ENCODE results near the gene NFIB.

Gene NFIB

DNA sequence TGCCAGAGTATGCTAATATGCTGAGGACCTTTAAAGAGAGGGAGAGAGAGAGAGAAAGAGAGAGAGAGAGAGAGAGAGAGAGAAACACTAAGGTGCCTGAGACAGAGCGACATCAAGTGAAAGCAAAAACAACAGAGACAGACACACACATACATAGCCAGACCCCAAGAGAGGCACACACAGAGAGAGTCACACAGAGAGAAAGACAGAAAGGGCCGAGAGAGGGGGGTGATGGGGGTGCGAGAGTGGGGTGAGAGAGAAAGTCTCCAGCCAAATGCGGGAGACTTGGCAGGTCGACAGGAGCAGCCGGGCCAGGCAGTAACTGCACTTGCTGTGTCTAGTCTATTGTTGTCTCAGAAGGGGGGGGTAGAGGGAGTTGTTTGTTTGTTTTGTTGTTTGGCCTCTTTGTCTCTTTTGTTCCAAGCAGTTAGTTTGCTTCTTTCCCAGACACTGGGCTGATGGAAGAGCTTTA lies 30.1 kb upstream of the NFIB start:
- no peak for DNase-seq

- no peak for DNase-seq
Observed at GRCh38 chr9:14343261-14344031, 29.5 kb upstream of the NFIB start.

DNA sequence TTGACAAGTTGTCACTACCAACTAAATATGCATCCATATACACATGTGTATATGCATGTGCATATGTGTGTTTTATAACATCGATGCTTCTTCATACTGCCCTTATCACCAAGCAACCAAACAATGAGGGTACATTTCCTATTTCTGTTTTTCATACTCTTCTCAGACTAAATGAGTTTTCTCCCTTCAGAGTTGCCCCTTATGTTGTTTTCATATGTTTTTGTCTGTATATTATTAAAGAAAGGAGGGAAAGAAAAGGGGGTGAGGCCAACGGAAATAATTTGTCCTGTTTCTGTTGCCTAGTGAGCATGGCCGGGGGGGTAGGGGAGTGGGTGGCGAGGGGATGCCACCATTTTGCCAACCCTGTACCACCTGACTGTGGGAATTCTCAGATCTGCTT lies 28.8 kb upstream of the NFIB start:
- no peak for DNase-seq

- DNase-seq: no peak
Observed at GRCh38 chr9:14341437-14342122, 27.6 kb upstream of the NFIB start.

- DNase-seq: no peak
Observed at GRCh38 chr9:14340994-14341393, 27.1 kb upstream of the NFIB start.

DNA sequence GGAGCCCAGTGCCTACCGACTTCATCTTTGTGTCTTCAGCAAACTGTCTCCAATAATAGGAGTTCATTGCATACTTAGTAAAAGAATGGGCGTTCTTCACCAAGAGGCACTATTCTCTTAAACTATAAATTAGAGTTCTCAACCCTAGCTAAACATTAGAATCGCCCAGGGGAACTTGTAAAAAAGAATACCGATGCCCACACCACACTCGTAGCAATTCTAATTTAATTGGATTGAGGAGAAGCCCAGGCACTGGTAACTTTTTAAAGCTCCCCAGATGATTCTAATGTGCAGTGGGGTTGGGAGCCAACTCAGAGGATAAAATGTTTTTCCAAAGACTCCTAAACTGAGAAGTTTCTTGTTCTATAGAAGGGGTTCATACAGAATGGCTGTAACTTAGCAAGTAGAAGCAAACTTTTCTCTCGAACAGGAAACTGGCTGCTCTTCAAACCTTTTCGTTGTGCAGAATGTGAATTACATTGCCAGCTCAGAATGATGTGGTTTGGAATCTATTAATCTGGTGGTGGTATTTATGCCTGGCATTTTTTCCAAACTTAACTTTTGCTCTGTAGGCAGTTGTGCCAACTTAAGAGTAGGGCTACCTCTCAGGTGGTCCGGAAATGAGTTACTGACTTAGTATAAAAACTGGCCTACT lies 26.4 kb upstream of the NFIB start:
- DNase-seq: no peak

DNA sequence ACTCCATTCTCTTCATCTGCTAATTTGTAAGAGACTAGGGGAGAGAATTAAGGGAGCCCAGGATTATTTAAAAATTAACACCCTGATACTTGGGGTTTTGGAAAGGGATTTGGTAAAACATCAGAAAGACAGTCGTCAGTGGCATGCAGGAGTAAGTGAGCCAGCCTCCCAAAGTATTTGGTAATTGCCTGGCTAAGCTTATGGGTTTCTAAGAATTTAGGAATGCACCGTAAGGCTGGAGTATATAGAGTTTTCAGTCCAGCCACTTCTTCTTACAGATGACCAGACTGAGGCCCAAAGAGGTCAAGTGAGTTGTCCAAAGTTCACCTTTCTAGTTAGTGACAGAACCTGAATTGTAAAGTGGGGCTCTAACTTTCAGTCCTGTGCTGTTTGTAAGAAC lies 25.8 kb upstream of the NFIB start:
- DNase-seq: no peak

DNA sequence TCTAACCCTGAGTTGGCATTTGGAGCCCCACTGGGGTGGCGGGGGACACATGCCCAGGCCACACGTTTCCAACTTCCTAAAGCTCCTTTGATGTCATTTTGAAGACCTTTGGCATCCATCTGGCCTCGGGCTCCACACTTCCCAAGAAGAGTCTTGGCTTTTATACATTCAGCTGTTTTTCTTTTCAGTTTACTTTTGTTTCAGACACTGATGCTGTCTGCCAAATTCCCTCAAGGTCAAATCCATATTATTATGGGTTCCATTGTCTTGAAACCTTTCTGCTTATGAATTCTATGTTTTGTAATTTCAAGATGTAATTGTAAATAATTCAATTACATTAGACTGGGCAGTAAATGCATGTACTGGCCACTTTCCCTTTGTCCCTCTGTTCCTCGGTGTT lies 23.7 kb upstream of the NFIB start:
- no peak for DNase-seq

- no peak for DNase-seq
Observed at GRCh38 chr9:14336244-14336643, 22.3 kb upstream of the NFIB start.

GRCh38 chr9:14331120-14331519 lies 17.2 kb upstream of the NFIB start:
- DNase-seq: no peak

DNA sequence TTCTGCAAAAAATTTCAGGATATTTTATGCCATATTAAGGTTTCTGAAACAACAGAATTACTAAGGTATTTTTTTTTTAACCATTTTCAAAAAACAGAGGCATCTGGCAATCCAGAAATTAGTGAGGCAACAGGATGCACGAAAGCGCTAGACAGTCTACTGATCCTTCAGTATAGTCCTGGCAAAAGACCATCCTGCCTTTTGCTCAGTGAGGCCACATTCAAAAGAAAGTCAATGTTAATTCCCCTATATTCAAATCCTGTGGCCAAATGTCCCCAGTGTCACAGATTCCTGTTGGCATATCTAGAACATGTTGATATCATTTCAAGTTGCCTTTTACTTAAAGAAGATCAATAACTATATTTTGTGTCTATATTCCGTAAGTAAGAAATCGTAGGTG lies 13.1 kb upstream of the NFIB start:
- no peak for DNase-seq

DNA sequence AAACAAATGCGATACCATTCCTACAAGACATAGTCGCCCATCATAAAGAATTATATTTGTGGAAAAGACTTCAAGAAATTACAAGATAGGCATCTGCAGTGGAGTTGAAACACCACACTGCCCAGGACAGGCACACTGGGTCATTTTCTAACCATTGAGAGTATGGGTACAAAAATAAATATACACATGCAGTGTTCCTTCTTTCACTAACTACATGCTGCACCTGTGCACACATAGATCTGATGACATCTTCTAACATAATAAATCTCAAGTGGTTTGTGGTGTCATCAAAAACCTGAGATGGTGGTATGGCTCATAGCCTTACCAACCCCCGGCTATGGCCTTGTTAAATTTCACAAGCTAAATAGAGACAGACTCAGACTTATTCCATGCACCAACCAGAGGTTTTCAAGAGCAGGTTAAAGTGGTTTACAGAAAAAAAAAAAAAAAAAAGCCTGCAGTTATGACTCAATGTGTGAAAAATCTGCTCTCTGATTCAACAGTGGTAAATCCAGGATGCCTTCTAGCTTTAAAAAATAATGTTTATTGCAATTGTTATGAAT lies 12.4 kb upstream of the NFIB start:
- no peak for DNase-seq

GRCh38 chr9:14325147-14325546 lies 11.2 kb upstream of the NFIB start:
- no peak for DNase-seq

DNA sequence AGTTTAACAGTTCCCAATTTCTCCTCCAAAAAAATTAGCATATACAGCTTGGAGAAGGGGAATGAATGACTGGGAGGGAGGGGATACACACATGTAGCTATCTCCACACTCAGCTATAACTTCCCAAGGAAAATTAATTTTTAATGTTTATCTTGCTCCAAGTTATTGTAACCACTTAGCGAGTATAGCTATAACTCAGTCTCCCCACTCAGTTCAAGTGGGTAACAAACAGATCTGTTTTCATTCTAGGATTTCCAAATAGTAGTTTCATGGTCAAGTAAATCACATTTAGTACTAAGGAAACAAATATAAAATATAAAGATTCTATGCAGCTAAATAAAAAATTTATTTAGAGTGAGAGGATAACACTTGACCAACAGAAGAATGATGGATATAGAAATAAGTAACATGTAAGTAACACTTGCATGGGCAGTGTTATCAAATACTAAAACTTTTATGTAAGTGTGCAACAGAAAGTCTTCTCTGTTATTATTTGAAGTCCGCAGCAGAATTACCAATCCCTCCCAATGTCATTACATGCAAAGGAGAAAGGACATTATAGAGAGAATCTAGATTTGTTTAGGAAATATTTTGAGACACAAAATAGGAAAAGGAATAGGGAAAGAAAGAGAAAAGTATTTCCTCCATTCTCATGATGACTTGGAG lies 10.2 kb upstream of the NFIB start:
- no peak for DNase-seq

GRCh38 chr9:14323083-14323971 lies 9.4 kb upstream of the NFIB start:
- DNase-seq: peak; percentile 42

GRCh38 chr9:14322211-14323082 lies 8.5 kb upstream of the NFIB start:
- DNase-seq: peak; percentile 80

DNA sequence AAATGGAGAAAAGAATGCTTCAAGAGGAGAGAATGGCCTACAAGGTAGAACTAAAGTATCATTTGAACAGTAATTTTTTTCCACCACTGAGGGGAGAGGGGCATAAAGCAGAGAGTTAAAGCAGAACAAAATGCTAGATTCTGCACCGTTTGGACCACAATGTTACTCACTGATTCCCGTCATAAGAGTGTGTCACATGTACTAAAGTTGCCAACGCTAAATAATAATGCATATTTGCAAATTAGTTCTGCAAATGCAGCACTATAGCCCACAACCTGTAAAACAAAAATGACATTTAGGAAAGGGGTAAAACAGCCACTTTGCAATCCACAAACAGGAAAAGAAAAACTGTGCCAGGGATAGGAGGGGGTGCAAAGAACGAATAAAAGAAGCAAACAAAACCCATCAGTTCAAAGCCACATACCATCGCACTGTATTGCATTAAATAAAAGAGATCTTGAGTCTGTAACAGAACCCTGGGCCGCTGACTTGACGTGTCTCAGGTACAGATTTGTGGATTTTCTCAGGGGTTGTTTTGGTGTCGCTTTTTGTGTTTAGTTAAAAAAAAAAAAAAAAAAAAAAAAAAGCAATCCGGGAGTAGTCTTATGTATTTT lies 7.7 kb upstream of the NFIB start:
- no peak for DNase-seq

DNA sequence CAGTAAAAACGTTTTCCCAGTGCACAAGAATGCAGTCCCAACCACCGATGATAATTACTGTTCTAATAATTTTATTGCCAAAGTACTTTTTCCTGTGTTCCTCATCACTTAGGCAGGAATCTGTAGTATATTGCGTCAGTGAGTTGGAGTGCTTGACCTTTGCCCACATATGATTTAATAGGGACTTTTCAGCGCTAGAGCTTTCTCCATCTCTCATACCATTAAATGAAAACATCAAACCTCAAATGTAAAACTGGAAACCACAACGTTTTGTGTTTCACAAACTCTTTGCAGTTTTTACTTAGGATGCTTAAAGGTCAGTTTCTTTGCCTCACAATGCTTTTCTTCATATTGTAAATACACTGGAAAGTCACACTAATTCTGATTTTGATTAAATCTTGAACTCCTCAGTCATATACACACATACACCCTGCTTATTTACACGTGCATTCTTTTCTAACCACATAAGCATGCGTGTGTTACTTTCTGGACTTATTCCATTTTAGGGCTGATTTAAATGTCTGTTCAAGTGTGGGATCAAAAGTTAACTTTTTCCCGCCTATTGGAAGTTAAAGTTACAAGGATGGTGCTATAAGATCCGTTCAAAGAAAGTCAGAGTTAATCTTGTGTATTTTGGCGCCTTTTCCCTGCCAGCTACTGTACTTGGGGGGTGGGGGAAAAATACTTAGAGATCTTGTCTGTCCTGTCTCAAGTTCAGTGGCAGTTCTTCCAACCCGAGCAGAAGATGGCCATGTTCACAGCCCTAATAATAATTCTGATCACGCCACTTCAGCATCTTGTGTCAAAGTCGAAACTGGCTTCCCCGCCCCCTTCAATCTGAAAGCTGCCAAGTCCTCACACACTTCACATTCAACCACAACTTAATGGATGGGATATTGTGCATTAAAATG lies 6.6 kb upstream of the NFIB start:
- no peak for DNase-seq

- DNase-seq: no peak
Observed at GRCh38 chr9:14318934-14319580, 5.1 kb upstream of the NFIB start.

All from MV-4-11 (cell line).